Measurements from ENCODE around the gene MAD2L2.

GRCh38 chr1:11712285-11712684 is 31.3 kb upstream of the MAD2L2 start:
- TF ChIP-seq CTCF (conservative IDR thresholded peaks at IDR 0.05; ENCODE audit: low read depth, low read length): no peak
- TF ChIP-seq EZH2 (IDR thresholded peaks at IDR 0.05; ENCODE audit: low read length, unreplicated experiment): no peak
- TF ChIP-seq EZH2phosphoT487 (IDR thresholded peaks at IDR 0.05; ENCODE audit: borderline replicate concordance, low read length): no peak
